ENCODE data around the gene LENG1. TPM values are rescaled to one million over a fixed set of nuclear protein-coding genes. Genes with fewer than 3 reads are reported as not detected.

Gene LENG1
- total and polyA plus RNA-seq, 12 donors: 5.0 to 22.0 (median 9.7) TPM

GRCh38 chr19:54125713-54126112 is 33.8 kb downstream of the LENG1 start:
- no peaks in the 10 kb centered on the region for H3K9me3 ChIP-seq (replicated peaks in 1 of 3)
- H3K4me3 ChIP-seq: no peak overlapping the region
- DNase-seq: no peak
- TF ChIP-seq POLR2A (IDR thresholded peaks at IDR 0.05): no peak
- TF ChIP-seq, protein P1, sequence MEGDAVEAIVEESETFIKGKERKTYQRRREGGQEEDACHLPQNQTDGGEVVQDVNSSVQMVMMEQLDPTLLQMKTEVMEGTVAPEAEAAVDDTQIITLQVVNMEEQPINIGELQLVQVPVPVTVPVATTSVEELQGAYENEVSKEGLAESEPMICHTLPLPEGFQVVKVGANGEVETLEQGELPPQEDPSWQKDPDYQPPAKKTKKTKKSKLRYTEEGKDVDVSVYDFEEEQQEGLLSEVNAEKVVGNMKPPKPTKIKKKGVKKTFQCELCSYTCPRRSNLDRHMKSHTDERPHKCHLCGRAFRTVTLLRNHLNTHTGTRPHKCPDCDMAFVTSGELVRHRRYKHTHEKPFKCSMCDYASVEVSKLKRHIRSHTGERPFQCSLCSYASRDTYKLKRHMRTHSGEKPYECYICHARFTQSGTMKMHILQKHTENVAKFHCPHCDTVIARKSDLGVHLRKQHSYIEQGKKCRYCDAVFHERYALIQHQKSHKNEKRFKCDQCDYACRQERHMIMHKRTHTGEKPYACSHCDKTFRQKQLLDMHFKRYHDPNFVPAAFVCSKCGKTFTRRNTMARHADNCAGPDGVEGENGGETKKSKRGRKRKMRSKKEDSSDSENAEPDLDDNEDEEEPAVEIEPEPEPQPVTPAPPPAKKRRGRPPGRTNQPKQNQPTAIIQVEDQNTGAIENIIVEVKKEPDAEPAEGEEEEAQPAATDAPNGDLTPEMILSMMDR (IDR thresholded peaks at IDR 0.05): no peak
- no peaks in the 10 kb centered on the region for H3K27me3 ChIP-seq
- no peak overlapping the region for H3K27ac ChIP-seq
- H3K4me1 ChIP-seq (replicated peaks in 1 of 2): no peaks in the 10 kb centered on the region
- 74 to 94% (median 88%) methylated on average over 8 to 9 of the region's 9 CpGs for WGBS, 4 donors
- intact Hi-C loops (cut with DNase I): no loop called here
- H3K36me3 ChIP-seq (replicated peaks in 1 of 2): peaks cover 0 to 89% of the 10 kb centered on the region in 2 donors

- 69 to 92% (median 88%) methylated on average over 3 to 19 of the region's 19 CpGs for WGBS, 4 donors
- intact Hi-C loops (cut with DNase I): no loop called here
- Histone ChIP-seq H3K27ac (no peak overlapping the region), H3K27me3 (no peaks in the 10 kb centered on the region), H3K9me3 (replicated peaks in 1 of 3) (no peaks in the 10 kb centered on the region), H3K4me3 (no peak overlapping the region), H3K4me1 (replicated peaks in 1 of 2) (no peaks in the 10 kb centered on the region), H3K36me3 (replicated peaks in 1 of 2) (peaks cover 0 to 97% of the 10 kb centered on the region in 2 donors)
- DNase-seq: no peak
- TF ChIP-seq POLR2A (IDR thresholded peaks at IDR 0.05): no peak
- TF ChIP-seq, protein P1 (IDR thresholded peaks at IDR 0.05): no peak
Measured at GRCh38 chr19:54124393-54124792, 35.1 kb downstream of the LENG1 start.

DNA sequence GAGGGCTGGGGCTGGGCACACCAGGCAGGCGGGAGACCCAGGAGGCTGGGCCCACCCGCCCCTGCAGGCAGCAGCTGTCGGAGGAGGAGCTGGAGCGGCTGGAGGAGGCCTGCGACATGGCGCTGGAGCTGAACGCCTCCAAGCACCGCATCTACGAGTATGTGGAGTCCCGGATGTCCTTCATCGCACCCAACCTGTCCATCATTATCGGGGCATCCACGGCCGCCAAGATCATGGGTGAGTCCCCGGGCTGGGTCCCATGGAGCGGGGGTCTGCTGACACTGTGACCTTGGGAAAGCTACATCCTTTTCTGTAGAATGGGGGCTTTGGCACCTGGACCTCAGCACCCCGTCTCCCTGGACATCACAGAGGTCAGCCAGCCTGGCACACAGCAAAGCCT is 35.8 kb downstream of the LENG1 start:
- Histone ChIP-seq H3K4me1 (replicated peaks in 1 of 2) (no peaks in the 10 kb centered on the region), H3K4me3 (no peak overlapping the region), H3K27ac (no peak overlapping the region), H3K36me3 (replicated peaks in 1 of 2) (peaks cover 0 to 92% of the 10 kb centered on the region in 2 donors), H3K27me3 (no peaks in the 10 kb centered on the region), H3K9me3 (replicated peaks in 1 of 3) (no peaks in the 10 kb centered on the region)
- no peak for DNase-seq
- TF ChIP-seq, protein P1 (IDR thresholded peaks at IDR 0.05): no peak
- TF ChIP-seq POLR2A (IDR thresholded peaks at IDR 0.05): no peak
- intact Hi-C loops (cut with DNase I): no loop called here
- WGBS, 4 donors: 90 to 100% (median 92%) methylated on average over 4 to 17 of the region's 17 CpGs

GRCh38 chr19:54121259-54121658 is 38.3 kb downstream of the LENG1 start:
- H3K36me3 ChIP-seq (replicated peaks in 1 of 2): peaks cover 0 to 73% of the 10 kb centered on the region in 2 donors
- no peak overlapping the region for H3K27ac ChIP-seq
- H3K4me3 ChIP-seq: no peak overlapping the region
- 86 to 96% (median 96%) methylated on average over 10 of the region's 10 CpGs for WGBS, 4 donors
- H3K9me3 ChIP-seq (replicated peaks in 1 of 3): no peaks in the 10 kb centered on the region
- TF ChIP-seq, protein P1 (IDR thresholded peaks at IDR 0.05): no peak
- TF ChIP-seq POLR2A (IDR thresholded peaks at IDR 0.05): no peak
- no peaks in the 10 kb centered on the region for H3K27me3 ChIP-seq
- intact Hi-C loops (cut with DNase I): no loop called here
- no peak for DNase-seq
- peaks cover 7 to 8% of the 10 kb centered on the region in 2 donors for H3K4me1 ChIP-seq (replicated peaks in 1 of 2)
